Measurements from ENCODE around the gene ZBTB45. TPM values are rescaled to one million over a fixed set of nuclear protein-coding genes. Genes with fewer than 3 reads are reported as not detected.

Gene ZBTB45
- total and polyA plus RNA-seq, 9 of the 15 experiments (the other 6 are each of a cell fraction or from before 2014, with no cell fraction given): 0.08 to 16.1 (median 1.8) TPM

- no peaks in the 10 kb centered on the region for H4K20me1 ChIP-seq (replicated peaks; ENCODE audit: control insufficient read depth, insufficient read depth, low read length)
- DNase-seq (ENCODE audit: extremely low read depth in 1 of 4, low spot score in 3 of 4) (no peak), ATAC-seq (no peak), FAIRE-seq (no peak)
- peak overlapping the region; percentile 88 to 90 for H3K9ac ChIP-seq (ENCODE audit: insufficient read depth in 1 of 2, low read depth in 2 of 2, low read length in 2 of 2)
- H3K27ac ChIP-seq (ENCODE audit: extremely low read depth, low read depth, low read length): no peak overlapping the region; the same call in 1 of the 3 replicates
- peaks cover 22 to 32% of the 10 kb centered on the region in 2 experiments; a peak in 4 of 5 replicates for H3K4me1 ChIP-seq (replicated peaks in 1 of 2; ENCODE audit: control insufficient read depth in 2 of 2, insufficient read depth in 2 of 2, low read length in 2 of 2)
- ChIA-PET CTCF (ENCODE audit: low intra/inter-chr PET ratio) (no interaction called here), POLR2A (interaction anchor here (0.6 to 3.1 kb wide), 5 partner anchors 14 to 75 kb away, joined by 3 to 14 read pairs (median 4); partner anchors contain the start of gene ZBTB45)
- peaks cover 4% of the 10 kb centered on the region; the same call in 1 of the 3 replicates for H3K36me3 ChIP-seq (ENCODE audit: control insufficient read depth, insufficient read depth, low read length)
- WGBS (ENCODE audit: insufficient coverage, low coverage, missing lambda C conversion rate): 75% methylated on average over 14 of the region's 14 CpGs
- peaks cover 45% of the 10 kb centered on the region for H3K79me2 ChIP-seq (ENCODE audit: control insufficient read depth, insufficient read depth, low read length)
- H3K9me3 ChIP-seq (replicated peaks; ENCODE audit: control insufficient read depth, insufficient read depth, low read depth, low read length): no peaks in the 10 kb centered on the region
- intact Hi-C loops (cut with micrococcal nuclease): no loop called here
- no peak overlapping the region for H2AFZ ChIP-seq (ENCODE audit: low read depth, low read length)
- in situ Hi-C loops (cut with MboI): no loop called here
- peak overlapping the region; percentile 98 for H3K4me2 ChIP-seq (ENCODE audit: insufficient read depth, low read length)
- H3K4me3 ChIP-seq: peak overlapping the region; percentile 67
- no TSS peak for BruUV-seq (replicated peaks)
- TF ChIP-seq ZNF134 (CRISPR knock-in tag; conservative IDR thresholded peaks at IDR 0.05) (no peak), RBFOX2 (IDR thresholded peaks at IDR 0.05; ENCODE audit: low read depth, low read length) (peak; percentile 50; the same call in 1 of the 2 replicates), ZNF124 (CRISPR knock-in tag; IDR thresholded peaks at IDR 0.05) (no peak), ZNF143 (CRISPR knock-in tag; IDR thresholded peaks at IDR 0.05) (no peak), SMAD2 (IDR thresholded peaks at IDR 0.05; ENCODE audit: low read depth, low read length) (no peak), NCOA1 (IDR thresholded peaks at IDR 0.05; ENCODE audit: low read depth) (no peak), MCM2 (IDR thresholded peaks at IDR 0.05; ENCODE audit: low read depth) (no peak), U2AF2 (optimal IDR thresholded peaks at IDR 0.05; ENCODE audit: low read depth, low read length) (no peak), BRF2 (IDR thresholded peaks at IDR 0.05; ENCODE audit: borderline replicate concordance, insufficient read depth, insufficient read length) (no peak), MAFK (IDR thresholded peaks at IDR 0.05; ENCODE audit: low read length) (no peak), POLR2G (IDR thresholded peaks at IDR 0.05; ENCODE audit: low read depth, low read length) (peak; percentile 53), HNRNPL (IDR thresholded peaks at IDR 0.05; ENCODE audit: low read depth, low read length) (no peak)
- TF ChIP-seq, protein P1, sequence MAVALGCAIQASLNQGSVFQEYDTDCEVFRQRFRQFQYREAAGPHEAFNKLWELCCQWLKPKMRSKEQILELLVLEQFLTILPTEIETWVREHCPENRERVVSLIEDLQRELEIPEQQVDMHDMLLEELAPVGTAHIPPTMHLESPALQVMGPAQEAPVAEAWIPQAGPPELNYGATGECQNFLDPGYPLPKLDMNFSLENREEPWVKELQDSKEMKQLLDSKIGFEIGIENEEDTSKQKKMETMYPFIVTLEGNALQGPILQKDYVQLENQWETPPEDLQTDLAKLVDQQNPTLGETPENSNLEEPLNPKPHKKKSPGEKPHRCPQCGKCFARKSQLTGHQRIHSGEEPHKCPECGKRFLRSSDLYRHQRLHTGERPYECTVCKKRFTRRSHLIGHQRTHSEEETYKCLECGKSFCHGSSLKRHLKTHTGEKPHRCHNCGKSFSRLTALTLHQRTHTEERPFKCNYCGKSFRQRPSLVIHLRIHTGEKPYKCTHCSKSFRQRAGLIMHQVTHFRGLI (CRISPR knock-in tag; IDR thresholded peaks at IDR 0.05): no peak
- TF ChIP-seq, protein P2, sequence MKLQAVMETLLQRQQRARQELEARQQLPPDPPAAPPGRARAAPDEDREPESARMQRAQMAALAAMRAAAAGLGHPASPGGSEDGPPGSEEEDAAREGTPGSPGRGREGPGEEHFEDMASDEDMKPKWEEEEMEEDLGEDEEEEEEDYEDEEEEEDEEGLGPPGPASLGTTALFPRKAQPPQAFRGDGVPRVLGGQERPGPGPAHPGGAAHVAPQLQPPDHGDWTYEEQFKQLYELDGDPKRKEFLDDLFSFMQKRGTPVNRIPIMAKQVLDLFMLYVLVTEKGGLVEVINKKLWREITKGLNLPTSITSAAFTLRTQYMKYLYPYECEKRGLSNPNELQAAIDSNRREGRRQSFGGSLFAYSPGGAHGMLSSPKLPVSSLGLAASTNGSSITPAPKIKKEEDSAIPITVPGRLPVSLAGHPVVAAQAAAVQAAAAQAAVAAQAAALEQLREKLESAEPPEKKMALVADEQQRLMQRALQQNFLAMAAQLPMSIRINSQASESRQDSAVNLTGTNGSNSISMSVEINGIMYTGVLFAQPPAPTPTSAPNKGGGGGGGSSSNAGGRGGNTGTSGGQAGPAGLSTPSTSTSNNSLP (IDR thresholded peaks at IDR 0.05; ENCODE audit: borderline replicate concordance, low read depth, low read length): no peak
- H3K9me1 ChIP-seq (ENCODE audit: control insufficient read depth, insufficient read depth, low read length): no peaks in the 10 kb centered on the region
- H3K27me3 ChIP-seq (ENCODE audit: control insufficient read depth in 2 of 2, insufficient read depth in 2 of 2, low read length in 2 of 2): no peaks in the 10 kb centered on the region
These were observed 19.4 kb downstream of the ZBTB45 start for GRCh38 chr19:58500242-58500641.

Measured in K562 (cell line).